ENCODE results near the gene TM7SF2. TPM values are rescaled to one million over a fixed set of nuclear protein-coding genes. Genes with fewer than 3 reads are reported as not detected.
A peak's percentile ranks its signal among the peaks of the same experiment; 100 is the strongest.

TM7SF2 gene
- total and polyA plus RNA-seq, 2 of the 13 experiments (the other 11 are each of a cell fraction or from before 2014, with no cell fraction given): 56.0 to 66.9 TPM

DNA sequence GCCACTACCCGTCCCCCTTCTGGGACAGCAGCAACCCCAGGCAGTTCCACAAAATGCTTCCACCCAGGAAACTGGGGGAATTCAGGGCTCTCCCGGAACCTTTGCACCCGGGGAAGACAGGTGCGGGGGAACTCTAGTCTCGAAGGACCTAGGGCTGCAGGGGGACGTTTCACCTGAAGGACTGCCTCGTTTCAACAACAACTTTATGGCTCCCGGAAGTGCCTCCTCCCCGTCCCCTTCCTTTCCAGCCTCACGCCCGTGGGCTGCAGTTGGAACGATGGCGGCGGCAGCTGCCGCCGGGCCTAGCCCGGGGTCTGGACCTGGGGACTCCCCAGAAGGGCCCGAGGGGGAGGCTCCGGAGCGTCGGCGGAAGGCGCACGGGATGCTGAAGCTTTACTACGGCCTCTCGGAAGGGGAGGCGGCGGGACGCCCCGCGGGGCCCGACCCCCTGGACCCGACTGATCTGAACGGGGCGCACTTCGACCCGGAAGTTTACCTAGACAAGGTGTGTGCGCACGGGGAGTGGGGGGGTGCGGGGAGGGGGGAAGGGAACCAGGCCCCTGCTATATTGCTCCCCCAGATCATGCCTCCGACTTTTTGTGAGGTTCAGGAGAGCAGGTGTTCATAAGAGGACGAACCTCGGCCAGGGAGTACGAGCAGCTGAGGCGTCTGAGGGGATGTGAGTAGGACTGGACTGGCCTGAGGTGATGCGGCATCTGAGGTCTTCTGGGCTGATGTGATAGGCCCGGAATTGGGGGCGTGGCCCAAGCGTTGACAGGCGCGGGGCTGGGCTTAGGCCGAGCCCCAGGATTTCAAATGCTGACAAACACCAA, 15.5 kb upstream of the TM7SF2 start, which contains the start of gene VPS51 (continued):
- TF ChIP-seq MAFF (IDR thresholded peaks at IDR 0.05; ENCODE audit: low read depth, low read length) (no peak), ZNF337 (CRISPR knock-in tag; IDR thresholded peaks at IDR 0.05; ENCODE audit: borderline replicate concordance, low read depth) (no peak), SMARCC2 (IDR thresholded peaks at IDR 0.05) (no peak), LCORL (IDR thresholded peaks at IDR 0.05) (no peak), LCORL (CRISPR knock-in tag; IDR thresholded peaks at IDR 0.05) (0 out of 2 replicates have a peak, but pooled peaks have one; percentile 25), PAXIP1 (CRISPR knock-in tag; conservative IDR thresholded peaks at IDR 0.05) (peak; percentile 61), ZGPAT (CRISPR knock-in tag; IDR thresholded peaks at IDR 0.05) (peak; percentile 92), RERE (CRISPR knock-in tag; IDR thresholded peaks at IDR 0.05; ENCODE audit: low read depth) (peak; percentile 64; the same call in 1 of the 2 replicates), TBX2 (CRISPR knock-in tag; IDR thresholded peaks at IDR 0.05; ENCODE audit: borderline replicate concordance) (peak; percentile 76), HNRNPK (IDR thresholded peaks at IDR 0.05; ENCODE audit: low read depth, low read length, poor library complexity, severe bottlenecking) (no peak), ZBTB33 (CRISPR knock-in tag; IDR thresholded peaks at IDR 0.05) (peak; percentile 83), ETV5 (CRISPR knock-in tag; IDR thresholded peaks at IDR 0.05; ENCODE audit: borderline replicate concordance) (peak; percentile 87)
- TF ChIP-seq, protein P1, sequence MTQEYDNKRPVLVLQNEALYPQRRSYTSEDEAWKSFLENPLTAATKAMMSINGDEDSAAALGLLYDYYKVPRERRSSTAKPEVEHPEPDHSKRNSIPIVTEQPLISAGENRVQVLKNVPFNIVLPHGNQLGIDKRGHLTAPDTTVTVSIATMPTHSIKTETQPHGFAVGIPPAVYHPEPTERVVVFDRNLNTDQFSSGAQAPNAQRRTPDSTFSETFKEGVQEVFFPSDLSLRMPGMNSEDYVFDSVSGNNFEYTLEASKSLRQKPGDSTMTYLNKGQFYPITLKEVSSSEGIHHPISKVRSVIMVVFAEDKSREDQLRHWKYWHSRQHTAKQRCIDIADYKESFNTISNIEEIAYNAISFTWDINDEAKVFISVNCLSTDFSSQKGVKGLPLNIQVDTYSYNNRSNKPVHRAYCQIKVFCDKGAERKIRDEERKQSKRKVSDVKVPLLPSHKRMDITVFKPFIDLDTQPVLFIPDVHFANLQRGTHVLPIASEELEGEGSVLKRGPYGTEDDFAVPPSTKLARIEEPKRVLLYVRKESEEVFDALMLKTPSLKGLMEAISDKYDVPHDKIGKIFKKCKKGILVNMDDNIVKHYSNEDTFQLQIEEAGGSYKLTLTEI (CRISPR knock-in tag; conservative IDR thresholded peaks at IDR 0.05): no peak

Data from HepG2 (cell line).